C4-2B (cell line): ENCODE measurements around the gene ZNF445.

ENCODE experiments used
- H3K27ac ChIP-seq: fragments of 450-650 bp; 2 replicates; pipeline ENCODE4 v1.5.1; 2017
- ZFX ChIP-seq: fragments of 450-650 bp; IDR thresholded peaks from 2 replicates; pipeline ENCODE4 v1.6.1; 2017
- TF ChIP-seq, protein P1 (sequence below): fragments of 450-650 bp; conservative IDR thresholded peaks from 2 replicates; pipeline ENCODE4 v1.5.1; 2017; ENCODE audit warnings: mild to moderate bottlenecking

Gene ZNF445

DNA sequence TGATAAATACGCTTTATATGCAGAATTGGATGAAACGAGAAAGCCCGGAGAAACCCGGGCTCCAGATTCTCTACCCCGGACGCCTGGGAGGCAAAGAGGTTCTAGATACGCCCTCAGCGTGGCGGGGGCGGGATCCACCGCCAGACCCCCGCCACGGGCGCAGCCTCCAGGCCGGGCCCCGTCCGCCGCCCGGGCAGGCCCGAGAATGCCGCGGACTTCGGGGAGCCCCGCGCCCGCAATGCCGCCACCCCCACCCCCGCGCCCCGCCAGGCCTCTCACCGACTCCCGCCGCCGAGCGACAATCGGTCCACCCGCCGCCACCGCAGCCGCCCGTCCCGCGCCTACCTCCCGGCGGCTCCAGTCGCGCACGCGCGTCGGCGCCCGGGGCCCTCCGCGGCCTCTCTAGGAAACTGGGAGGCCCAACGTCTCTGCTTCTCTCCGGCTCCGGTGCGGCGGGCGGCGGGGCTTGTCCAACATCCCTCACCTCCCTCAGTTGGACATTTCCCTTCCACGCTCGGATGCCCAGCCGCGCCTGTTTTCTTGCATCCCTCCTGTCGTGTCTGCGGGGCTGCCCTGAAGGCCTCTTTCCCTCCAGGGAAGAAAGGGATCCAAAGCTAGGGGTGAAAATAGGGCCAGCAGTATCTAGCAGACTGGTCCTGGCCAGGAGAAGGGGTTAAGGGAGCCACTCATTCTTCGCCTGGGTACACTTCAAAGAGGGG, at the start of gene ZNF445:
Gene ZNF445, minus strand, starts transcription at position 359 of the 719 bp plus-strand sequence. CDS start 22,121 bp downstream, outside the sequence.
- peak within 1 kb of the TSS; percentile 71 for H3K27ac ChIP-seq
- peak; percentile 86 for TF ChIP-seq ZFX
- TF ChIP-seq, protein P1, sequence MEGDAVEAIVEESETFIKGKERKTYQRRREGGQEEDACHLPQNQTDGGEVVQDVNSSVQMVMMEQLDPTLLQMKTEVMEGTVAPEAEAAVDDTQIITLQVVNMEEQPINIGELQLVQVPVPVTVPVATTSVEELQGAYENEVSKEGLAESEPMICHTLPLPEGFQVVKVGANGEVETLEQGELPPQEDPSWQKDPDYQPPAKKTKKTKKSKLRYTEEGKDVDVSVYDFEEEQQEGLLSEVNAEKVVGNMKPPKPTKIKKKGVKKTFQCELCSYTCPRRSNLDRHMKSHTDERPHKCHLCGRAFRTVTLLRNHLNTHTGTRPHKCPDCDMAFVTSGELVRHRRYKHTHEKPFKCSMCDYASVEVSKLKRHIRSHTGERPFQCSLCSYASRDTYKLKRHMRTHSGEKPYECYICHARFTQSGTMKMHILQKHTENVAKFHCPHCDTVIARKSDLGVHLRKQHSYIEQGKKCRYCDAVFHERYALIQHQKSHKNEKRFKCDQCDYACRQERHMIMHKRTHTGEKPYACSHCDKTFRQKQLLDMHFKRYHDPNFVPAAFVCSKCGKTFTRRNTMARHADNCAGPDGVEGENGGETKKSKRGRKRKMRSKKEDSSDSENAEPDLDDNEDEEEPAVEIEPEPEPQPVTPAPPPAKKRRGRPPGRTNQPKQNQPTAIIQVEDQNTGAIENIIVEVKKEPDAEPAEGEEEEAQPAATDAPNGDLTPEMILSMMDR: no peak

DNA sequence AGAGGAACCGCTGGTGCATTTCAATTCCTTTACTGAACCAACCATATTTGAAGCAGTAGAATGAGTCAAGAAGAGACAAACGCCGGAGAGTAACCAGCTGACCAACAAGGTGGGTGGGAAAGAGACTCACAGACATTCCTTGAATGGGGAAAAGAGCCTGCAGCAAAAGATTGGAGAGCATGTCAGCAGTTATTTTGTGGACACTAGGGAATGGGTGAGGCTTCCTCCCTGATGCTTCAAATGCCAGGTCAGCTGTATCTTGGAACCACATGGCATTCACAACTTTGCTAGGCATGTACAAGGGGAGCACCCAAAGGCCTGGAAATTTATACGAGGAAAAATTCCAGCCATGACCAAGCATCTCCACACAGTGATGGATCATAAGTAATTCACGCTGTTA, 47.6 kb upstream of the ZNF445 start:
- TF ChIP-seq, protein P1: no peak
- no peak for TF ChIP-seq ZFX
- no peak overlapping the region for H3K27ac ChIP-seq

DNA sequence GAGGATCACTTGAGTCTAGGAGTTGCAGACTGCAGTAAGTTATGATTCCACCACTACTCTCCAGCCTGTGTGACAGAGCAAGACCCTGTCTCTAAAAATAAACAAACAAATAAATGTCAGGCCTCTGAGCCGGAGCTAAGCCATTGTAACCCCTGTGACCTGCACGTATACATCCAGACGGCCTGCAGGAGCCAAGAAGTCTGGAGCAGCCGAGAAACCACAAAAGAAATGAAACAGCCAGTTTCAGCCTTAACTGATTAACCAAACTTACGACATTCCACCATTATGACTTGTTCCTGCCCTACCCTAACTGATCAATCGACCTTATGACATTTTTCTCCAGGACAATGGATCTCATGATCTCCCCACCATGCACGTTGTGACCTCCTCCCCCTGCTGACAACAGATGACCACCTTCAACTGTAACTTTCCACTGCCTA, 45.0 kb upstream of the ZNF445 start:
- no peak overlapping the region for H3K27ac ChIP-seq
- TF ChIP-seq ZFX: no peak

DNA sequence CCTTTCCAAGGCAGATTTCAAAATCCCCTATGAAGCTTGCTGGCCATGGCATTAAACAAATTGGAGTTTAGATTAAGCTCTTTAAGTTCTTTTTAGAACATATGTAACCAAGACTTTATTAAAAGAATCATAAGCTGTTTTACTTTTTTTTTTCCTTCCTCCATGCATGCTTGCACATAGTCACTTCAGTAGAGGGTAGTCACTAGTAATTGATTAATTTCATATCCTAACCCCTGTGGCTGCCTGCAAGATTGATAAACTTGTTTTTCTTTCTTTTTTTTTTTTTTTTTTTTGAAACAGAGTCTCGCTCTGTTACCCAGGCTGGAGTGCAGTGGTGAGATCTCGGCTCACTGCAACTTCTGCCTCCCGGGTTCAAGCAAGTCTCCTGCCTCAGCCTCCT, 44.3 kb upstream of the ZNF445 start:
- no peak overlapping the region for H3K27ac ChIP-seq
- TF ChIP-seq, protein P1: no peak

GRCh38 chr3:44518782-44519156, 41.3 kb upstream of the ZNF445 start:
- no peak for TF ChIP-seq ZFX
- TF ChIP-seq, protein P1: no peak
- H3K27ac ChIP-seq: no peak overlapping the region

DNA sequence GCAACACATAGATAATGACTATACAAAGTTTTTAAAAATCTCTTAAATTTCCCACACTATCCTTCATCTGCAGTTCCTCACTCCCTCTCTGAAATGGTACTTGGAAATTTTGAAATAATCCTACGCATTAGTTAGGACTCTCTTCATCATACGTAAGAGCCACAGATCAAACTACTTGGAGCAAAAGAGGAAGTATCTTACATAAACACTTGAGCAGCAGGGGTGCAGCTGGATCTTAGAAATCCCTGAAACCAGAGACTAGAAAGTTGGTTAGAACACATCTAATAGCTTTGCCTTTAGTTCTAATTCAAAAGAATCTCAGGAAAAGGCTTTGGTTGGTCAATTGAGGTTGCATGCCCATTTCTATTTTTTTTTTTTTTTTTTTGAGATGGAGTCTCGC, 38.8 kb upstream of the ZNF445 start:
- H3K27ac ChIP-seq: no peak overlapping the region
- TF ChIP-seq, protein P1: no peak
- TF ChIP-seq ZFX: no peak

DNA sequence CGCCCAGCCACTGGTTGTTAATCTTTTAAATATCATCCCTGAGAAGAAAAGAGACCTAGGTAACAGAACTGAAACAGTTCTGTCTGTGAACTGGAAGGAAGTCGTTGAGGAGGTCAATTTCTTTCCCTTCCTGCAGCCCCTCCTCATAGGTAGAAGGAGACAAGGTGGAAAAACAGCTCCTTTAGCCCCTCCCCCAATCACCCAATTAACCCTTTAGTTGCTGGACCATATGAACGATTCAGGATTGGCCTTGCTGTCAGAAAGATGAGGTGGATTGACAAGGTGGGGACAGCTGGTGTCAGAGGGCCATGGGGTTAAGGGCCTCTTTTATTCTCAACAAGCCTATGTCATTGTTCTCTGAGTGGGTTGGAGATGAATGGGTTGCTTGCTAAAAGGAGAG, 36.0 kb upstream of the ZNF445 start:
- H3K27ac ChIP-seq: no peak overlapping the region
- TF ChIP-seq ZFX: no peak
- TF ChIP-seq, protein P1: no peak

- TF ChIP-seq ZFX: no peak
- TF ChIP-seq, protein P1: no peak
- H3K27ac ChIP-seq: peak overlapping the region; percentile 80
Observed at GRCh38 chr3:44511238-44511566, 33.7 kb upstream of the ZNF445 start.
